Naive thymus-derived CD4-positive, alpha-beta T cell (primary cell): ENCODE results near the gene MAP2K3. TPM values are rescaled to one million over a fixed set of nuclear protein-coding genes. Genes with fewer than 3 reads are reported as not detected.
"Not testable (repeated sequence)": the region's sequence is repeated elsewhere in the genome, so short reads cannot be mapped to it uniquely, and the experiment has no call there.

Experiments
- ATAC-seq: fragments of 150-1000 bp; cut with Tn5 transposase; 2 replicates; pipeline ENCODE4 v1.10.0; 2021; ENCODE audit warnings: mild to moderate bottlenecking, moderate library complexity
- CTCF ChIA-PET: fragments of 350-600 bp; sonication (Branson Sonifier 250); formaldehyde crosslinking; loops from one replicate; lab custom pipeline; 2021; ENCODE audit warnings: antibody characterized with exemption; lab: Charles Lee
- POLR2A ChIA-PET: fragments of 350-600 bp; sonication (Branson Sonifier 250); formaldehyde crosslinking; loops from one replicate; lab custom pipeline; 2021; ENCODE audit warnings: antibody characterized with exemption, inconsistent platforms; lab: Charles Lee
- DNase-seq, 9 donors: peaks; one replicate each; pipeline versions ENCODE4 v3.0.0 to v3.0.0-alpha.2; 2020 to 2022; ENCODE audit warnings: mixed read lengths in 1 of 9
- H3K27ac ChIP-seq: one replicate; pipeline ENCODE4 v1.7.0; 2013; ENCODE audit warnings: mild to moderate bottlenecking, low read depth, low read length, moderate library complexity
- H3K27me3 ChIP-seq, 2 donors: one replicate each; pipeline ENCODE4 v1.7.0; 2013; ENCODE audit warnings: low read length in 2 of 2, mild to moderate bottlenecking in 2 of 2, moderate library complexity in 2 of 2; ENCODE audit not compliant: control insufficient read depth in 2 of 2, insufficient read depth in 2 of 2
- H3K36me3 ChIP-seq, 3 experiments: 1 replicate in 2 of 3; 2 replicates in 1 of 3; pipeline ENCODE4 v1.7.0; 2013; ENCODE audit warnings: low read length in 3 of 3, mild to moderate bottlenecking in 3 of 3, moderate library complexity in 1 of 3; ENCODE audit not compliant: insufficient read depth in 3 of 3, control insufficient read depth in 2 of 3
- H3K4me1 ChIP-seq, 2 donors: one replicate each; pipeline ENCODE4 v1.7.0; 2013; ENCODE audit warnings: low read length in 2 of 2, mild to moderate bottlenecking in 2 of 2, moderate library complexity in 1 of 2; ENCODE audit not compliant: control insufficient read depth in 2 of 2, insufficient read depth in 2 of 2
- H3K4me3 ChIP-seq: 2 replicates; pipeline ENCODE4 v1.7.0; 2013; ENCODE audit warnings: mild to moderate bottlenecking, low read length
- H3K9me3 ChIP-seq, 3 experiments: 1 replicate in 2 of 3; 2 replicates in 1 of 3; pipeline ENCODE4 v1.7.0; 2013; ENCODE audit warnings: low read length in 3 of 3; ENCODE audit not compliant: control insufficient read depth in 2 of 3
- H3K27ac Mint-ChIP-seq, 9 donors: one replicate each; pipeline ENCODE4 v1.8.0; 2020 to 2022; ENCODE audit warnings: mixed read lengths in 9 of 9, mild to moderate bottlenecking in 8 of 9, moderate library complexity in 5 of 9, inconsistent platforms in 2 of 9
- H3K27me3 Mint-ChIP-seq, 5 donors: one replicate each; pipeline ENCODE4 v1.8.0; 2021 to 2022; ENCODE audit warnings: mixed read lengths in 5 of 5, mild to moderate bottlenecking in 1 of 5
- H3K36me3 Mint-ChIP-seq, 5 donors: one replicate each; pipeline ENCODE4 v1.8.0; 2020 to 2022; ENCODE audit warnings: mixed read lengths in 5 of 5, mild to moderate bottlenecking in 3 of 5, inconsistent platforms in 1 of 5
- H3K4me1 Mint-ChIP-seq, 7 donors: one replicate each; pipeline ENCODE4 v1.8.0; 2020 to 2022; ENCODE audit warnings: mixed read lengths in 7 of 7, mild to moderate bottlenecking in 3 of 7, inconsistent platforms in 1 of 7
- H3K4me3 Mint-ChIP-seq, 10 donors: one replicate each; pipeline ENCODE4 v1.8.0; 2020 to 2022; ENCODE audit warnings: mild to moderate bottlenecking in 10 of 10, mixed read lengths in 10 of 10, moderate library complexity in 6 of 10, inconsistent platforms in 2 of 10
- H3K9me3 Mint-ChIP-seq, 11 donors: one replicate each; pipeline ENCODE4 v1.8.0; 2020 to 2022; ENCODE audit warnings: mixed read lengths in 11 of 11, mild to moderate bottlenecking in 4 of 11, inconsistent platforms in 1 of 11, moderate library complexity in 1 of 11
- intact Hi-C, 2 donors: fragments of 100-400 bp; cut with micrococcal nuclease; formaldehyde crosslinking; loops; one replicate each; pipeline ENCODE4 v1.15.1; 2023
- polyA plus RNA-seq, 2 donors: library from polyadenylated mRNA; unstranded; fragments of 300-500 nt; fragmentation: Illumina TruSeq; gene quantifications; one replicate each; pipeline ENCODE4 v1.2.3, GENCODE V29; 2021
- total RNA-seq, 6 experiments: library from RNA in 5 of 6; stranded (reverse) in 5 of 6; gene quantifications; 1 replicate in 5 of 6; 2 replicates in 1 of 6; pipeline ENCODE4 v1.2.3 and lab custom pipeline; 2021 to 2026

Gene MAP2K3
- total and polyA plus RNA-seq, 7 experiments from 2014 or later, result 37.5 to 127 (median 47.7) TPM

DNA sequence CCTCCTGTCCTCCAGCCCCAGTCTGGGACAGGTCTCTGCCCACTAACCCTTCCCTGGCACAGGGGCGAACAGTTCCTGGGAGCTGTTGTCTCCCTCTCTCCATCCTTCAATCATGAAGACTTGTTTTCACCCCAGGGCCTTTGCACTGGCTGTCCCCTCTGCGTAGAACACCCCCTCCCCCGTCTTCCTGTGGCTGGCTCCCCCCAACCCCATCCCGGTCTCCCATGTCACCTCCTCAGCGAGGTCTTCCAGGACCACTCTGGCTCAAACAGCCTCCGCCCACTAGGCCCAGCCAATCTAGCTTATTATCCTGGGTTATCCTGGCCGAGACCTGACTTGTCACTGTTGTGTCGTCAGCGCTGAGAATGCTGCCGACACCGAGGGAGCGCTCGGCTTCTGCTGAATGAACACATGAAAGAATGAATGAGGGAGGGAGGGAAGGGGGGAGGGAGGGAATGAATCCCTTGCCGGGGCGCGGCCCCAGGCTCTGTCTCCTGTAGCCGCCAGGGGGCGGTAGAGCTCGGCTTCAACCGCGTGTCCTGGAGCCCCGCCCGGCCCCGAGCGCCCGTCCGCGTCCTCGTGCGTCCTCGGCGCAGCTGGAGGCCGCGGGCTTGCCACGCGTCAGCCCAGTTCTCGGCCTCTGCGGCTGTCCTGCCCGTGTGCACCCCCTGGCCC lies 31.8 kb downstream of the MAP2K3 start:
- H3K27ac ChIP-seq, H3K4me1 ChIP-seq, CTCF ChIA-PET, H3K4me3 Mint-ChIP-seq, H3K36me3 Mint-ChIP-seq, H3K27me3 Mint-ChIP-seq, H3K36me3 ChIP-seq, DNase-seq, H3K9me3 ChIP-seq, H3K27me3 ChIP-seq, H3K9me3 Mint-ChIP-seq, H3K4me3 ChIP-seq, POLR2A ChIA-PET, H3K4me1 Mint-ChIP-seq: not testable (repeated sequence)
- intact Hi-C loops, result loop anchor here in 1 of 2 donors (10.0 kb wide), 1 partner anchor 198 kb away; no protein-coding TSS in a partner anchor
- H3K27ac Mint-ChIP-seq, result peak overlapping the region in 1 of 9 donors; percentile 25
- ATAC-seq, result peak; percentile 91

DNA sequence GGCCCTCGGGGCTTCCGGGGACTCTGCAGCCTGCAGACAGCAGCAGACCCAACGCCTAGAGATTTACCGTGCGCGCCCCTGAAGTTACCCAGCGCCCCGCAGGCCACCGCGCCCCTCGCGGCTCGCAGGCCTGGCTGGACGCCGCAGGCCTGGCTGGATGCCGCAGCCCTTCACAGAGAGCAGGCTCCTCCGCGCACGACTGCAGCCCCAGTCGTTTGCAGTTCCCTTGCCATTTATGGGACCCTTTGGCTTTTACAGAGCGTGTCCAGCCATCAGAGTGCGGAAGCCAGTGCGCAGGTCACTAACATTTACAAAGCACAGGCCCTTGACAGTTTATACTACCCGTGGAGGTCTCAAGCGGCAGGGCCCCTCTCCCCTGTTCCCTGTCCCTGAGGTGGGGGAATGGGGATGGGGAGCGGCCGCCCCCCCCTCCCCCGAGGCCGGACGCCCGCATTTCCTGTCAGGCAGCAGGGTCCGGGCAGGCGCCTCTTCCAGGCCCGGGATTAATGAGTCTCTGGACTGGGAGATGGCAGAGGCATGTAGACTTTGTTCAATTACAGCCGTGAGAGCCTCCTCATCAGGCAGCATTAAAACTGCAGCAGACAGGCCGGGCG lies 32.5 kb downstream of the MAP2K3 start:
- H3K9me3 ChIP-seq, ATAC-seq, H3K4me3 Mint-ChIP-seq, H3K27ac ChIP-seq, H3K4me1 ChIP-seq, POLR2A ChIA-PET, H3K27ac Mint-ChIP-seq, CTCF ChIA-PET, H3K36me3 ChIP-seq, H3K36me3 Mint-ChIP-seq, H3K4me3 ChIP-seq, H3K9me3 Mint-ChIP-seq, H3K4me1 Mint-ChIP-seq, H3K27me3 ChIP-seq, H3K27me3 Mint-ChIP-seq: not testable (repeated sequence)
- peak in 2 of 9 donors; percentile 10 to 11 for DNase-seq
- intact Hi-C loops, result loop anchor here in 1 of 2 donors (10.0 kb wide), 1 partner anchor 198 kb away; no protein-coding TSS in a partner anchor

DNA sequence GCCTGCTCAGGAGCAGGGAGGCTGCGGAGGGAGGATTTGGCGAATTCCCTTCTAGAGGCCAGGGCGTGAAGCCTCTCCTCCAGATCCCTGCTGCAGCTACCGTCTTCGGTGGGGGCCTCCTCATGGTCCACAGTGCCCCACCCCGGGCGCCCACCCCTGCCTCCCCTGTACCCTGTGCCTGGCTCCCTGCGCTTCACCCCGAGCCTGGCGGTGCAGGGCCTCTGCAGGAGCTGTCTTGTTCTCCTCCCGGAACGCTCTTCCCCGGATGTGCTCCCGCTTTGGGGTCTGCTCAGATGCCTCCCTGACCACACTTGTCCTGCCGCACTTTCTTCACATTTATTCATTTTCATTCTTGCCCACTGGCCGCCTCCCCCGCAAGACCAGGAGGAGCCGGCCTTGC lies 33.3 kb downstream of the MAP2K3 start:
- H3K4me3 Mint-ChIP-seq, result peak overlapping the region in 1 of 10 donors; percentile 41
- DNase-seq, result peak in 2 of 9 donors; percentile 5 to 19
- CTCF ChIA-PET, result not testable (repeated sequence)

DNA sequence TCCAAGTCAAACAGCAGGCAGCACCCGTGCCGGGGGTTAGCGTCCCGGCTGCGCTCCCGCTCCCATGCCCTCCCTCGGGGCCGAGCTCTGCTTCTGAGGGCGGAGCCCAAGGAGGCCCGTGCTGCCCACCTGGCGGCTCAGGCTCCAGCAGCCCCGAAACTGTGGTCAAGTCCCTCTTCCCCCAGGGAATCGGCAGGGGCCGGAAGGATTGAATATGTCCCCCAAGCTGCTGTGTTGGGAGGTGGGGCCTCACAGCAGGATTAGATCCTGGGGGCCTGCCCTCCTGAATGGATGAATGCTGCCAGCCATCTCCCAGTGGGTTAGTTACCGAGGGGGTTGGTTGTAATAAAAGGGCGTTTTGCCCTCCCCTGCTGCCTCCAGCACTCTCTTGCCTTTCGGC lies 33.9 kb downstream of the MAP2K3 start:
- intact Hi-C loops, result loop anchor here in 1 of 2 donors (10.0 kb wide), 1 partner anchor 196 kb away; no protein-coding TSS in a partner anchor
- Histone ChIP-seq H3K27me3 (no peaks in the 10 kb centered on the region), H3K4me1 (no peaks in the 10 kb centered on the region), H3K36me3 (peaks cover 0 to 10% (median 0%) of the 10 kb centered on the region in 3 experiments), H3K9me3 (no peaks in the 10 kb centered on the region), H3K27ac (no peak overlapping the region), H3K4me3 (no peak overlapping the region)
- Mint-ChIP-seq H3K27me3 (peaks cover 0 to 5% (median 5%) of the 10 kb centered on the region in 5 donors), H3K36me3 (no peaks in the 10 kb centered on the region), H3K4me3 (no peak overlapping the region), H3K4me1 (peaks cover 0 to 7% (median 6%) of the 10 kb centered on the region in 7 donors), H3K27ac (no peak overlapping the region), H3K9me3 (peaks cover 0 to 3% (median 0%) of the 10 kb centered on the region in 11 donors)
- POLR2A ChIA-PET, result no interaction called here
- CTCF ChIA-PET, result interaction anchor here (1.0 kb wide), 1 partner anchor 195 kb away, joined by 3 read pairs; no protein-coding TSS in a partner anchor
- no peak for ATAC-seq
- DNase-seq, result no peak

More for the DNA sequence above, 33.3 kb downstream of the MAP2K3 start:
- H3K4me1 ChIP-seq, H3K36me3 ChIP-seq, H3K27ac ChIP-seq, H3K27ac Mint-ChIP-seq, POLR2A ChIA-PET, H3K9me3 Mint-ChIP-seq, ATAC-seq, H3K27me3 Mint-ChIP-seq, H3K9me3 ChIP-seq, H3K4me3 ChIP-seq, H3K27me3 ChIP-seq, H3K4me1 Mint-ChIP-seq, H3K36me3 Mint-ChIP-seq: not testable (repeated sequence)
- intact Hi-C loops, result loop anchor here in 1 of 2 donors (10.0 kb wide), 1 partner anchor 197 kb away; no protein-coding TSS in a partner anchor

DNA sequence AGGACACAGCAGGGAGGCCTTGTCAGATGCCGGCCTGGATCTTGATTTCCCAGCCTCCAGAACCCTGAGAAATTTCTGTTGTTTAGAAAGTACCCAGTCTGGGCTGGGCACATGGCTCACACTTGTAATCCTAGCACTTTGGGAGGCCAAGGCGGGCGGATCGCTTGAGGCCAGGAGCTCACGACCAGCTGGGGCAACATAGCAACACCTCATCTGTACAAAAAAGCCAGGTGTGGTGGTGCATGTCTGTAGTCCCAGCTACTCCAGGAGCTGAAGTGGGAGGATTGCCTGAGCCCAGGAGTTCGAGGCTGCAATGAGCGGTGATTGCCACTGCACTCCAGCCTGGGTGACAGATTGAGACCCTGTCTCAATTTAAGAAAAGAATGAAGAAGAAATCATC lies 34.3 kb downstream of the MAP2K3 start:
- H3K27ac ChIP-seq, H3K27ac Mint-ChIP-seq, POLR2A ChIA-PET, H3K9me3 Mint-ChIP-seq, H3K4me1 Mint-ChIP-seq, H3K27me3 ChIP-seq, H3K4me1 ChIP-seq, ATAC-seq, H3K36me3 ChIP-seq, H3K4me3 ChIP-seq, H3K9me3 ChIP-seq, DNase-seq, H3K36me3 Mint-ChIP-seq, H3K27me3 Mint-ChIP-seq: not testable (repeated sequence)
- H3K4me3 Mint-ChIP-seq, result peak overlapping the region in 1 of 10 donors; percentile 12
- CTCF ChIA-PET, result interaction anchor here (1.0 kb wide), 1 partner anchor 194 kb away, joined by 3 read pairs; no protein-coding TSS in a partner anchor
- intact Hi-C loops, result loop anchor here in 1 of 2 donors (10.0 kb wide), 1 partner anchor 196 kb away; no protein-coding TSS in a partner anchor

DNA sequence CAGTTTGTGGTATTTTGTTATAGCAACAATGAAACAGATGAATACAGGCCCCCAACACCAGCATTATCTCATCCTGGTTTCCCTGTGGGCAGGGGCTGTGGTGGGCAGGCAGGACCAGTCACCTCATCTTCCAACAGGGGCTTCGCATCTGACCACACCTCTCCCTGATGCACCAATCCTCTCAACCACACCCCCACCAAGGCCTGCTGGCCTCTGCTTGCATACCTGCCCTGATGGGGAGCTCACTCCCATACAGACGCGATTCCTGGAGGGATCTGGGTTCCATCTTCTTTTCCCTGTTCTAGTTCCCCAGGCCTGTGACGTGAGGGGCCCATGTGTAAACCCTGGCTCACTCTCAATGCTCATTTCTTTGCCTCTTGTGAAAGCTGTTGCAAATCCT lies 34.7 kb downstream of the MAP2K3 start:
- H3K4me3 ChIP-seq, H3K9me3 ChIP-seq, ATAC-seq, H3K27ac ChIP-seq, H3K36me3 Mint-ChIP-seq, H3K36me3 ChIP-seq, H3K27me3 Mint-ChIP-seq, POLR2A ChIA-PET, H3K4me1 Mint-ChIP-seq, H3K27me3 ChIP-seq, H3K4me1 ChIP-seq, H3K9me3 Mint-ChIP-seq, DNase-seq: not testable (repeated sequence)
- H3K4me3 Mint-ChIP-seq, result peak overlapping the region in 2 of 10 donors; percentile 11 to 56
- CTCF ChIA-PET, result interaction anchor here (1.0 kb wide), 1 partner anchor 194 kb away, joined by 3 read pairs; no protein-coding TSS in a partner anchor
- peak overlapping the region in 1 of 9 donors; percentile 46 for H3K27ac Mint-ChIP-seq
- intact Hi-C loops, result loop anchor here in 1 of 2 donors (10.0 kb wide), 1 partner anchor 196 kb away; no protein-coding TSS in a partner anchor
